Suprapubic skin (tissue), 4 donors: ENCODE results near the gene PAK5.

Experiments used
- CTCF ChIP-seq, 2 donors: fragments of 200-600 bp in 1 of 2; fragments of 450-650 bp in 1 of 2; sonication (generic) in 1 of 2; IDR thresholded peaks; one replicate each; pipeline ENCODE4 v1.5.1; 2016 to 2019; ENCODE audit warnings: antibody characterized with exemption in 2 of 2, mild to moderate bottlenecking in 1 of 2, moderate library complexity in 1 of 2
- POLR2A ChIP-seq, 2 donors: fragments of 450-650 bp; IDR thresholded peaks; one replicate each; pipeline ENCODE4 v1.6.1; 2017; ENCODE audit warnings: antibody characterized with exemption in 2 of 2, mild to moderate bottlenecking in 2 of 2, moderate library complexity in 2 of 2
- POLR2AphosphoS5 ChIP-seq, 3 donors: sonication (generic); formaldehyde crosslinking; IDR thresholded peaks; one replicate each; pipeline ENCODE4 v1.6.1; 2017; ENCODE audit warnings: antibody characterized with exemption in 3 of 3

GRCh38 chr20:9838378-9839295 is at the start of gene PAK5:
- no peak for TF ChIP-seq CTCF (IDR thresholded peaks at IDR 0.05)
- TF ChIP-seq POLR2AphosphoS5 (IDR thresholded peaks at IDR 0.05), result no peak
- TF ChIP-seq POLR2A (IDR thresholded peaks at IDR 0.05), result no peak
